Lower lobe of right lung (tissue), 2 donors: Measurements from ENCODE around the gene SMG6. TPM values are rescaled to one million over a fixed set of nuclear protein-coding genes. Genes with fewer than 3 reads are reported as not detected.

Experiments used
- ATAC-seq, 2 donors: fragments of 200-7000 bp; cut with Tn5 transposase; one replicate each; pipeline ENCODE4 v1.9.1; 2020 to 2022; ENCODE audit warnings: mild to moderate bottlenecking in 2 of 2, moderate library complexity in 2 of 2
- DNase-seq: peaks from one replicate; pipeline ENCODE4 v3.0.0-alpha.2; 2020
- H3K27ac ChIP-seq: fragments of 200-600 bp; one replicate; pipeline ENCODE4 v1.8.0; 2022
- H3K27me3 ChIP-seq: fragments of 200-600 bp; one replicate; pipeline ENCODE4 v1.8.0; 2022; ENCODE audit warnings: low read depth
- H3K36me3 ChIP-seq: fragments of 200-600 bp; one replicate; pipeline ENCODE4 v1.8.0; 2022; ENCODE audit warnings: mild to moderate bottlenecking
- H3K4me1 ChIP-seq: fragments of 200-600 bp; one replicate; pipeline ENCODE4 v1.8.0; 2022
- H3K4me3 ChIP-seq: fragments of 200-600 bp; one replicate; pipeline ENCODE4 v1.8.0; 2022; ENCODE audit warnings: mild to moderate bottlenecking
- H3K9me3 ChIP-seq: fragments of 200-600 bp; one replicate; pipeline ENCODE4 v1.8.0; 2022
- intact Hi-C: fragments of 100-400 bp; cut with DNase I; formaldehyde crosslinking; loops from one replicate; pipeline ENCODE4 v1.11.0; 2022
- total RNA-seq: library from RNA; stranded (reverse); fragmentation: NEBNext Ultra II Directional; extraction: Animal tissue kit (Norgen Biotek cat#: 25700); gene quantifications from one replicate; pipeline ENCODE4 v1.2.1, GENCODE V29; 2021
- TF ChIP-seq, protein P1 (sequence below): fragments of 200-600 bp; IDR thresholded peaks from one replicate; pipeline ENCODE4 v1.8.0; 2022; ENCODE audit warnings: antibody characterized with exemption, mild to moderate bottlenecking
- donor health status: DM: no; HTN: yes; CAD: no; lungs with severe emphysema.

Gene SMG6
- total RNA-seq, 1 donor from 2014 or later, result 33.8 TPM

DNA sequence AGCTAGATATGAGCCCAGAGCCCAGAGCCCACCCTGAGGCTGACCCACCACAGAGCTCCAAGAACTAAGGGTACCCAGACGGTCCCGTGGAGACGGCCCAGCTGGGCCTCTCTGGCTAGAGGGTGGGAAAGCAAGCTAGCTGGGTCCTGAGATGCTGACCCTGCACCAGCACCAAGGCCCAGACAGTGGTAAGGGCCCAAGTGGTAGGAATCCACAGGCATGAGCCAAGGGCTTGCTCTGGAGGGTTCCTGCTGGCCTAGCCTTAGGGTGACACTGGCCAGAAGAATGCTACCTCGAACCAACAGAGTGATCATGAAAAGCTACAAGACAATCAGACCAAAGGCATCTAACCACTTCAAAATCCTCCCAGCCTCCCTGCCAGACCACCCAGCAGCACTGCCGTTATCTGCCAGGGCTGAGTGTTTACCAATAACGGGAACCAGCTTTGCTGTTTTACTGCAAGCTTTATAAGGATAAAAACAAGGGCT, 235.5 kb downstream of the SMG6 start:
- Histone ChIP-seq H3K36me3 (peaks cover 35% of the 10 kb centered on the region), H3K27me3 (no peaks in the 10 kb centered on the region), H3K4me3 (no peak overlapping the region), H3K4me1 (peaks cover 71% of the 10 kb centered on the region), H3K27ac (peak overlapping the region; percentile 87), H3K9me3 (no peaks in the 10 kb centered on the region)
- intact Hi-C loops, result no loop called here
- TF ChIP-seq, protein P1, sequence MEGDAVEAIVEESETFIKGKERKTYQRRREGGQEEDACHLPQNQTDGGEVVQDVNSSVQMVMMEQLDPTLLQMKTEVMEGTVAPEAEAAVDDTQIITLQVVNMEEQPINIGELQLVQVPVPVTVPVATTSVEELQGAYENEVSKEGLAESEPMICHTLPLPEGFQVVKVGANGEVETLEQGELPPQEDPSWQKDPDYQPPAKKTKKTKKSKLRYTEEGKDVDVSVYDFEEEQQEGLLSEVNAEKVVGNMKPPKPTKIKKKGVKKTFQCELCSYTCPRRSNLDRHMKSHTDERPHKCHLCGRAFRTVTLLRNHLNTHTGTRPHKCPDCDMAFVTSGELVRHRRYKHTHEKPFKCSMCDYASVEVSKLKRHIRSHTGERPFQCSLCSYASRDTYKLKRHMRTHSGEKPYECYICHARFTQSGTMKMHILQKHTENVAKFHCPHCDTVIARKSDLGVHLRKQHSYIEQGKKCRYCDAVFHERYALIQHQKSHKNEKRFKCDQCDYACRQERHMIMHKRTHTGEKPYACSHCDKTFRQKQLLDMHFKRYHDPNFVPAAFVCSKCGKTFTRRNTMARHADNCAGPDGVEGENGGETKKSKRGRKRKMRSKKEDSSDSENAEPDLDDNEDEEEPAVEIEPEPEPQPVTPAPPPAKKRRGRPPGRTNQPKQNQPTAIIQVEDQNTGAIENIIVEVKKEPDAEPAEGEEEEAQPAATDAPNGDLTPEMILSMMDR, result no peak
- ATAC-seq (no peak), DNase-seq (no peak)

DNA sequence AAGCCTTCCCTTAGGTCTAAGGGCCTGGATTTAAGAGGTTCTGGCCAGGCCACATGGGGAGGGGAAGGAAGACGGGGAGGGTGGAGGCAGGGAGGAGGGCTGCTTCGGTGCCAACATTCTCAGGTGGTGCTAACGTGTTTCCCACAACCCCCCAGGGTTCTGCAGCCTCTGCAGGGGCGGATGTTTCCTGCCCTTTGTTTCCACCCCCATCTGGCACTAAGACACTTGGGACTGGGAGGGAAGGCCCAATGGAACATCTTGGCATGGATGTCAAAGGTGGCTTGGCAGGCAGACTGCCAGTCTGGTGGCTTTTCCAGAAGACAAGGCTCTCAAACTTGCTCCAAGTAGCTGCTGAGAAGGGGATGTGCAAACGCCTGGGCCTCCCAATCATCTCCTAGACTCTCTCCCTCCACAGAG, 236.0 kb downstream of the SMG6 start:
- H3K27ac ChIP-seq, result peak overlapping the region; percentile 87

DNA sequence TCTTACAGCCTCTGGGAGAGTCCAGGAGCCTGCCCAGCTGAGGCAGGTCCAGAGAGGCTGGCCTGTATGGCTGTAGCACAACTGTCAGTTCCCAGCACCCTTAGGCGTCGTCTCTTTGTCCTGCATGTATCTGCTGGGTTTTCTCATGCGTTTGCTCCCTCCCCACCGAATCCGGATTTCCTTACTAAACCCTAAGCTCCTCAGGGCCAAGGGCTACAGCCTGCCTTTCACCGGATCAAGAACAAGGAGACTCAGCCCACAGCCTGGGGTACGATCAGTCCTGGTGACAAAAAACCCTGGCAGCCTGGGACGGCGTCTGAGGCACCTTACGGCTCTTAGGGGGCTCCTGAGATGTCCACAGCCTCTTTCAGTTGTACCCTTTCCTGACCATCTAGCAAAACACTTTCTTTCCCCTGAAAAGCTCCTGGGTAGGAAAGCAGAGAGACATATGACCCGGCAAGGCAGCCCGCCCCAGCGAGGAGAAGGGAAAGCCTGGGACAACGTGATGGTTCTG, 236.5 kb downstream of the SMG6 start:
- Histone ChIP-seq H3K4me1 (peaks cover 72% of the 10 kb centered on the region), H3K27me3 (no peaks in the 10 kb centered on the region), H3K9me3 (no peaks in the 10 kb centered on the region), H3K27ac (peak overlapping the region; percentile 87), H3K36me3 (peaks cover 35% of the 10 kb centered on the region), H3K4me3 (no peak overlapping the region)
- DNase-seq, result no peak
- TF ChIP-seq, protein P1, result no peak
- intact Hi-C loops, result no loop called here
- ATAC-seq, result no peak

More for the DNA sequence above, 236.0 kb downstream of the SMG6 start:
- ATAC-seq (no peak), DNase-seq (no peak)
- intact Hi-C loops, result no loop called here
- Histone ChIP-seq H3K27me3 (no peaks in the 10 kb centered on the region), H3K9me3 (no peaks in the 10 kb centered on the region), H3K4me1 (peaks cover 72% of the 10 kb centered on the region), H3K4me3 (no peak overlapping the region), H3K36me3 (peaks cover 35% of the 10 kb centered on the region)
- TF ChIP-seq, protein P1, result no peak

DNA sequence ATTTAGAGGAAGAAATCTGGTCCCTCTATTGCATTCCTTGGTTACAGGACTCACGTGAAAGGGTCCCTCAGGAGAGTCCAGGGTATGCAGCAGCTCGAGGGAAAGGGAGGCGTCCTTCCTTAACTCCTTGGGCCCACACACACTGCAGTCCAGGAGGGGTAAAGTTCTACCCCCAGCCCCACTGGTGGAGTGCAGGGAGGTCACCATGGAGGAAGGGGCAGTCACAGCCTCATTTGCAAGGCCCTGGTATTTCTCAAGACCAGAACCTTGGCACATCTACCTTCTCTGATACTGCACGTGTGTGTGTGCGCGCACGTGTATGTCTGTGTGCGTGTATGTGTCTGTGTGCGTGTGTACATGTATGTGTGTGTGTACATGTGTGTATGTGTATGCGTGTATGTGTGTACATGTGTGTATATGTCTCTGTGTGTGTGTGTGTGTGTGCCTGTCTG, 237.6 kb downstream of the SMG6 start:
- H3K9me3 ChIP-seq, result no peaks in the 10 kb centered on the region
- peaks cover 42% of the 10 kb centered on the region for H3K36me3 ChIP-seq
- peak overlapping the region; percentile 87 for H3K27ac ChIP-seq
- intact Hi-C loops, result no loop called here
- no peak for ATAC-seq
- H3K4me3 ChIP-seq, result no peak overlapping the region
- no peaks in the 10 kb centered on the region for H3K27me3 ChIP-seq
- TF ChIP-seq, protein P1, result no peak
- H3K4me1 ChIP-seq, result peaks cover 74% of the 10 kb centered on the region
- DNase-seq, result no peak

DNA sequence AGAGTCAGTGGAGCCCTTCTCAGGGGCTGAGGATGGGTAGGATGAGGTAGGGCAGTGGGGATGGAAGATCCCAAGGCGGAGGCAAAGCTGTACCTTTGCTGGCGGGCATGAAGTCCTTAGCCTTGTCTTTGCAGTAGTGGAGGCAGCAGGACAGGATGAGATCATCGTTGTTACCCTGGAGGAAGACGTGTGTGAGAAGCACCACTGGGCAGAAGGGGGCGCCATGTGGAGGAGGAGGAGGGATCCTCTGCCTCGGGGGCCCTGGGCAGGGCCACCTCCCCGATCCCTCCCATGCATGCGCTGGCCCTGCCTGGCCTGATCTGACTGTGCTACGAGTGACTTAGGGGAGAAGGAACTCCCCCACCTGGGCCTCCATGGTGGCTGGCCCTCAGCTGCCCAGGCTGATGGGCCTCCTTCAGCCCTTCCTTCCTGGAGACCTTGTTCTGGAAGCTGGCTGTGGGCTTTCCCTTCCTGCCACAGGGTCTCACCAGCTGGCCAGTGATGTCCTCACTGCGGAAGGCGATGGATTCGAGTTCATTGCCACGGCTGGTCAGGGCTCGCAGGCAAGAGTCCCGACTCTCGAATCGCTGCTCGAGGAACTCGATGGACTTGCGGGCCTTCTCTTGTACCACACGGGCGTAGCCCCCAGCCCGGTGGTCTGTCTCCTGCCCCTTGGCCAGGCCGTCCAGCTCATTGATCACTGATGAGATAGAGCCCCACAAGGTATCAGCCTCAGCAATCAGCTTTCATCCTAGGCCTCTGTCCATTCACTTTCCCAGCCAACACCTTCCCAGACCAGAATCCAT, 238.4 kb downstream of the SMG6 start:
- Histone ChIP-seq H3K36me3 (peaks cover 47% of the 10 kb centered on the region), H3K4me1 (peaks cover 73% of the 10 kb centered on the region)
- DNase-seq, result no peak

More for the DNA sequence above, 238.4 kb downstream of the SMG6 start:
- H3K27me3 ChIP-seq, result no peaks in the 10 kb centered on the region
- H3K27ac ChIP-seq, result peak overlapping the region; percentile 87
- no peaks in the 10 kb centered on the region for H3K9me3 ChIP-seq
- H3K4me3 ChIP-seq, result no peak overlapping the region
- intact Hi-C loops, result no loop called here
- ATAC-seq, result peak; percentile 23 to 36
- TF ChIP-seq, protein P1, result peak; percentile 35
